Osteocyte (in vitro differentiated cells): ENCODE data around the gene BFSP1. TPM values are rescaled to one million over a fixed set of nuclear protein-coding genes. Genes with fewer than 3 reads are reported as not detected.

Experiments
- DNase-seq: peaks from one replicate; pipeline ENCODE4 v3.0.0; 2021; ENCODE audit warnings: mixed read lengths; ENCODE audit not compliant: unreplicated experiment; ENCODE audit errors: extremely low spot score
- H3K27ac Mint-ChIP-seq: one replicate; pipeline ENCODE4 v1.8.0; 2021; ENCODE audit warnings: mild to moderate bottlenecking, mixed read lengths; ENCODE audit not compliant: unreplicated experiment
- H3K27me3 Mint-ChIP-seq: one replicate; pipeline ENCODE4 v1.8.0; 2021; ENCODE audit warnings: mixed read lengths; ENCODE audit not compliant: unreplicated experiment
- H3K36me3 Mint-ChIP-seq: one replicate; pipeline ENCODE4 v1.8.0; 2021; ENCODE audit warnings: mixed read lengths; ENCODE audit not compliant: unreplicated experiment
- H3K4me1 Mint-ChIP-seq: one replicate; pipeline ENCODE4 v1.8.0; 2021; ENCODE audit warnings: mixed read lengths; ENCODE audit not compliant: unreplicated experiment
- H3K4me3 Mint-ChIP-seq: one replicate; pipeline ENCODE4 v1.8.0; 2021; ENCODE audit warnings: mild to moderate bottlenecking, moderate library complexity, mixed read lengths; ENCODE audit not compliant: unreplicated experiment
- H3K9me3 Mint-ChIP-seq: one replicate; pipeline ENCODE4 v1.8.0; 2021; ENCODE audit warnings: mixed read lengths; ENCODE audit not compliant: unreplicated experiment
- CTCF ChIP-seq: fragments of 200-600 bp; sonication (generic); IDR thresholded peaks from 2 replicates; pipeline ENCODE4 v1.5.0; 2021; ENCODE audit warnings: antibody characterized with exemption, mild to moderate bottlenecking, moderate library complexity
- total RNA-seq: library from RNA; stranded (reverse); gene quantifications from 2 replicates; pipeline ENCODE4 v1.2.1, GENCODE V29; 2021

Gene BFSP1
- total RNA-seq, 1 donor from 2014 or later = 13.8 TPM

GRCh38 chr20:17523326-17523725, 7.9 kb downstream of the BFSP1 start:
- Mint-ChIP-seq H3K4me3 (no peak overlapping the region), H3K27me3 (no peaks in the 10 kb centered on the region), H3K9me3 (no peaks in the 10 kb centered on the region), H3K4me1 (peaks cover 11% of the 10 kb centered on the region), H3K36me3 (no peaks in the 10 kb centered on the region), H3K27ac (no peak overlapping the region)
- no peak for DNase-seq
- TF ChIP-seq CTCF = no peak

GRCh38 chr20:17522528-17522927, 8.7 kb downstream of the BFSP1 start:
- Mint-ChIP-seq H3K4me1 (peaks cover 11% of the 10 kb centered on the region), H3K27me3 (no peaks in the 10 kb centered on the region), H3K27ac (no peak overlapping the region), H3K4me3 (no peak overlapping the region), H3K9me3 (no peaks in the 10 kb centered on the region), H3K36me3 (no peaks in the 10 kb centered on the region)
- TF ChIP-seq CTCF = no peak
- DNase-seq = no peak

- Mint-ChIP-seq H3K9me3 (no peaks in the 10 kb centered on the region), H3K27ac (no peak overlapping the region), H3K4me1 (peaks cover 11% of the 10 kb centered on the region), H3K27me3 (no peaks in the 10 kb centered on the region), H3K36me3 (no peaks in the 10 kb centered on the region), H3K4me3 (no peak overlapping the region)
- DNase-seq = no peak
- TF ChIP-seq CTCF = no peak
These were observed 10.6 kb downstream of the BFSP1 start for GRCh38 chr20:17520583-17520982.

GRCh38 chr20:17519606-17520285, 11.4 kb downstream of the BFSP1 start:
- Mint-ChIP-seq H3K27ac (no peak overlapping the region), H3K27me3 (no peaks in the 10 kb centered on the region), H3K4me1 (peaks cover 11% of the 10 kb centered on the region), H3K36me3 (no peaks in the 10 kb centered on the region), H3K9me3 (no peaks in the 10 kb centered on the region), H3K4me3 (no peak overlapping the region)
- TF ChIP-seq CTCF = no peak
- no peak for DNase-seq

- no peak overlapping the region for H3K4me3 Mint-ChIP-seq
- peaks cover 4% of the 10 kb centered on the region for H3K4me1 Mint-ChIP-seq
- no peaks in the 10 kb centered on the region for H3K9me3 Mint-ChIP-seq
- no peak for DNase-seq
- H3K27me3 Mint-ChIP-seq = no peaks in the 10 kb centered on the region
- H3K27ac Mint-ChIP-seq = no peak overlapping the region
- no peaks in the 10 kb centered on the region for H3K36me3 Mint-ChIP-seq
- no peak for TF ChIP-seq CTCF
These were observed 12.7 kb downstream of the BFSP1 start for GRCh38 chr20:17518339-17519052.
